AG04449 (cell line): ENCODE data around the gene MAN1B1.

Experiments used
- CTCF ChIA-PET: fragments of 350-600 bp; formaldehyde crosslinking; extraction: SDS; loops from one replicate; lab custom pipeline; 2021; ENCODE audit warnings: antibody characterized with exemption; lab: Yijun Ruan, JAX
- POLR2A ChIA-PET: fragments of 400-600, 350-600 bp; formaldehyde crosslinking; extraction: SDS; loops from one replicate; lab custom pipeline; 2020; ENCODE audit warnings: antibody characterized with exemption, inconsistent platforms; lab: Yijun Ruan, JAX
- DNase-seq: peaks from one replicate; pipeline ENCODE4 v3.0.0-alpha.2; 2010; ENCODE audit warnings: low read depth, low spot score
- H3K4me3 ChIP-seq: 2 replicates; pipeline ENCODE4 v1.5.1; 2011; ENCODE audit warnings: low read depth, mild to moderate bottlenecking, control low read depth, low read length
- CTCF ChIP-seq: IDR thresholded peaks from one replicate; pipeline ENCODE4 v1.5.1; 2011; ENCODE audit warnings: mild to moderate bottlenecking, moderate library complexity, low read length, control low read depth, inconsistent platforms; ENCODE audit not compliant: insufficient read depth; ENCODE audit errors: missing control alignments

Gene MAN1B1

GRCh38 chr9:137051145-137051724, 35.5 kb upstream of the MAN1B1 start:
- no peak for DNase-seq
- ChIA-PET POLR2A (no interaction called here), CTCF (interaction anchor here (0.8 to 21.0 kb wide), 3 partner anchors 9 to 20 kb away, joined by 3 to 364 read pairs (median 310); partner anchors contain the start of genes ABCA2, FUT7 and SAPCD2)
- H3K4me3 ChIP-seq, result no peak overlapping the region
- no peak for TF ChIP-seq CTCF

- POLR2A ChIA-PET, result no interaction called here
- CTCF ChIA-PET, result interaction anchor here (0.8 to 21.0 kb wide), 4 partner anchors 8 to 21 kb away, joined by 3 to 364 read pairs (median 156); partner anchors contain the start of genes ABCA2, FUT7 and SAPCD2
- H3K4me3 ChIP-seq, result no peak overlapping the region
- no peak for DNase-seq
- TF ChIP-seq CTCF, result no peak
Measured at GRCh38 chr9:137052293-137052692, 34.5 kb upstream of the MAN1B1 start.

- ChIA-PET CTCF (interaction anchor here (1.1 to 21.0 kb wide), 3 partner anchors 9 to 22 kb away, joined by 3 to 364 read pairs (median 310); partner anchors contain the start of genes ABCA2, FUT7 and SAPCD2), POLR2A (no interaction called here)
- H3K4me3 ChIP-seq, result no peak overlapping the region
- DNase-seq, result no peak
- TF ChIP-seq CTCF, result no peak
Measured at GRCh38 chr9:137052998-137053943, 33.5 kb upstream of the MAN1B1 start.

GRCh38 chr9:137053944-137054931, 32.5 kb upstream of the MAN1B1 start, which contains the start of gene ENTPD2:
TSS of gene ENTPD2 (minus strand) at chr9:137054061. CDS start at chr9:137053997, 64 bp downstream.
- ChIA-PET POLR2A (no interaction called here), CTCF (interaction anchor here (1.3 to 21.0 kb wide), 3 partner anchors 10 to 182 kb away, joined by 3 to 364 read pairs (median 310); partner anchors contain the start of genes ABCA2, FUT7 and SAPCD2)
- H3K4me3 ChIP-seq, result no peak within 1 kb of the TSS
- no peak for DNase-seq
- TF ChIP-seq CTCF, result no peak

- ChIA-PET CTCF (interaction anchor here (1.2 to 21.0 kb wide), 6 partner anchors 4 to 182 kb away, joined by 3 to 364 read pairs (median 158); partner anchors contain the start of genes ABCA2, ENTPD2, FUT7 and NPDC1), POLR2A (no interaction called here)
- DNase-seq, result no peak
- no peak overlapping the region for H3K4me3 ChIP-seq
- TF ChIP-seq CTCF, result no peak
Measured at GRCh38 chr9:137054932-137055384, 31.8 kb upstream of the MAN1B1 start.
